Osteoblast (primary cell): ENCODE results near the gene HDHD2. TPM values are rescaled to one million over a fixed set of nuclear protein-coding genes. Genes with fewer than 3 reads are reported as not detected.
A peak's percentile ranks its signal among the peaks of the same experiment; 100 is the strongest.

Experiments
- DNase-seq: peaks from one replicate; pipeline ENCODE4 v3.0.0; 2011; ENCODE audit warnings: low spot score, mixed read lengths; ENCODE audit not compliant: insufficient read length; ENCODE audit errors: missing footprints
- H2AFZ ChIP-seq: 2 replicates; pipeline ENCODE4 v1.6.0; 2011; ENCODE audit warnings: mild to moderate bottlenecking, low read length
- H3K27ac ChIP-seq: 2 replicates; pipeline ENCODE4 v1.5.1; 2011; ENCODE audit warnings: mild to moderate bottlenecking, low read depth, low read length, moderate library complexity
- H3K27me3 ChIP-seq: 2 replicates; pipeline ENCODE4 v1.6.0; 2012; ENCODE audit warnings: mild to moderate bottlenecking, control low read depth, inconsistent platforms, low read length, moderate library complexity; ENCODE audit not compliant: insufficient read depth
- H3K36me3 ChIP-seq: 2 replicates; pipeline ENCODE4 v1.5.1; 2011; ENCODE audit warnings: mild to moderate bottlenecking, low read length, control low read depth, moderate library complexity; ENCODE audit not compliant: insufficient read depth
- H3K4me1 ChIP-seq: 2 replicates; pipeline ENCODE4 v1.5.1; 2011; ENCODE audit warnings: mild to moderate bottlenecking, low read length, control low read depth, moderate library complexity; ENCODE audit not compliant: insufficient read depth
- H3K4me2 ChIP-seq: 2 replicates; pipeline ENCODE4 v1.6.0; 2011; ENCODE audit warnings: mild to moderate bottlenecking, low read length; ENCODE audit not compliant: insufficient read depth
- H3K4me3 ChIP-seq: fragments of 200-600 bp; sonication (generic); 3 replicates; pipeline ENCODE4 v1.5.1; 2012; ENCODE audit warnings: mild to moderate bottlenecking, low read length, inconsistent platforms; ENCODE audit not compliant: insufficient read depth
- H3K79me2 ChIP-seq: 2 replicates; pipeline ENCODE4 v1.6.0; 2012; ENCODE audit warnings: mild to moderate bottlenecking, low read length, control low read depth, inconsistent platforms; ENCODE audit not compliant: insufficient read depth
- H3K9me3 ChIP-seq: 2 replicates; pipeline ENCODE4 v1.5.1; 2011; ENCODE audit warnings: low read depth, low read length, control low read depth
- H4K20me1 ChIP-seq: 2 replicates; pipeline ENCODE4 v1.6.0; 2012; ENCODE audit warnings: mild to moderate bottlenecking, low read length, control low read depth; ENCODE audit not compliant: insufficient read depth
- total RNA-seq: library from RNA; depleted of rRNA; stranded (reverse); fragments of >200 nt; gene quantifications from 2 replicates; pipeline ENCODE4 v1.2.3, GENCODE V29; 2012
- TF ChIP-seq, protein P1 (sequence below): IDR thresholded peaks from 2 replicates; pipeline ENCODE4 v1.5.1; 2011; ENCODE audit warnings: mild to moderate bottlenecking, low read depth, low read length, moderate library complexity; ENCODE audit errors: extremely low read depth

The HDHD2 gene
- total RNA-seq, 1 donor: 17.4 TPM

DNA sequence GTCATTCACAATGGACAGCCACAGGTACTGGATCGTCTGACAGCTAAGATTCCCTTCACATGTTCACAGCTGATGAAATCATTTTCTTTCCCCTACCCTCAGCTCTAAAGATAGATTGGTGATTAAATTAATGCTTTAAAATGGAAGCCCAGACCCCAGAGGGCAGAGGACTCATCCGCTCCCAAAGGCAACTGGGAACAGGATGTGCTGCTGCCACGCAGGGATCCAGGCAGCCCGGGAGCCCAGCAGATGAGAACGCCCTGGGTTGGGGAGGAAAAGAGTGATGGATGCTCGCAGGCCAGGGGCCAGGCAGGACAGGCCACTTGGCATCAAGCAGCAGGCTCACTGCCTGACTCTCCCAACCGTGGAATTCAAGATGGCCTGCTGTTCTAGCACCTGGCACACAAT, 41.3 kb downstream of the HDHD2 start:
- Histone ChIP-seq H3K9me3 (no peaks in the 10 kb centered on the region), H2AFZ (no peak overlapping the region), H3K4me1 (no peaks in the 10 kb centered on the region), H3K36me3 (peaks cover 29% of the 10 kb centered on the region), H3K27me3 (no peaks in the 10 kb centered on the region), H3K4me3 (no peak overlapping the region), H3K4me2 (no peak overlapping the region), H4K20me1 (peaks cover 8% of the 10 kb centered on the region), H3K79me2 (no peaks in the 10 kb centered on the region), H3K27ac (no peak overlapping the region)
- DNase-seq: no peak
- TF ChIP-seq, protein P1, sequence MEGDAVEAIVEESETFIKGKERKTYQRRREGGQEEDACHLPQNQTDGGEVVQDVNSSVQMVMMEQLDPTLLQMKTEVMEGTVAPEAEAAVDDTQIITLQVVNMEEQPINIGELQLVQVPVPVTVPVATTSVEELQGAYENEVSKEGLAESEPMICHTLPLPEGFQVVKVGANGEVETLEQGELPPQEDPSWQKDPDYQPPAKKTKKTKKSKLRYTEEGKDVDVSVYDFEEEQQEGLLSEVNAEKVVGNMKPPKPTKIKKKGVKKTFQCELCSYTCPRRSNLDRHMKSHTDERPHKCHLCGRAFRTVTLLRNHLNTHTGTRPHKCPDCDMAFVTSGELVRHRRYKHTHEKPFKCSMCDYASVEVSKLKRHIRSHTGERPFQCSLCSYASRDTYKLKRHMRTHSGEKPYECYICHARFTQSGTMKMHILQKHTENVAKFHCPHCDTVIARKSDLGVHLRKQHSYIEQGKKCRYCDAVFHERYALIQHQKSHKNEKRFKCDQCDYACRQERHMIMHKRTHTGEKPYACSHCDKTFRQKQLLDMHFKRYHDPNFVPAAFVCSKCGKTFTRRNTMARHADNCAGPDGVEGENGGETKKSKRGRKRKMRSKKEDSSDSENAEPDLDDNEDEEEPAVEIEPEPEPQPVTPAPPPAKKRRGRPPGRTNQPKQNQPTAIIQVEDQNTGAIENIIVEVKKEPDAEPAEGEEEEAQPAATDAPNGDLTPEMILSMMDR: no peak

DNA sequence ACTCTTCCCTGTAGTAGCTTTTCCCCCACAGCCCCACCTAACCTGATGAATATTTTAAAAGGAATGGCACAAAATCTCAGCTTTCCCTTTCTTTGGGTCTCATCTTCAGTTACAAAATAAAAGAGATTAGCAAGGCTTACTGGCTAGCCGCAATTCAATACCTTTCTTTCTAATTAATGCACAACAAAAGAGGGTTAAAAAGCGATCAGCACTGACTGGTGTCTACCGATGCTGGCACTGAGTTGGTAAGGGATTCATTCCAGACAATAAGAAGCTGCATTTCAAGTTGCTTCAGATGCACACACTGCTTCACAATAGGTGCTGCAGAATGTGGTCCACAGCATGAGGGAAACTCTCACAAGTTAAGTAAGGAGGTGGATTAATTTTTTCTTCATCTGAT, 41.9 kb downstream of the HDHD2 start:
- Histone ChIP-seq H3K27me3 (no peaks in the 10 kb centered on the region), H3K4me1 (no peaks in the 10 kb centered on the region), H3K27ac (no peak overlapping the region), H3K4me3 (no peak overlapping the region), H3K79me2 (no peaks in the 10 kb centered on the region), H4K20me1 (peaks cover 4% of the 10 kb centered on the region), H3K36me3 (peaks cover 29% of the 10 kb centered on the region), H2AFZ (no peak overlapping the region), H3K4me2 (no peak overlapping the region), H3K9me3 (no peaks in the 10 kb centered on the region)
- TF ChIP-seq, protein P1: no peak
- DNase-seq: no peak

DNA sequence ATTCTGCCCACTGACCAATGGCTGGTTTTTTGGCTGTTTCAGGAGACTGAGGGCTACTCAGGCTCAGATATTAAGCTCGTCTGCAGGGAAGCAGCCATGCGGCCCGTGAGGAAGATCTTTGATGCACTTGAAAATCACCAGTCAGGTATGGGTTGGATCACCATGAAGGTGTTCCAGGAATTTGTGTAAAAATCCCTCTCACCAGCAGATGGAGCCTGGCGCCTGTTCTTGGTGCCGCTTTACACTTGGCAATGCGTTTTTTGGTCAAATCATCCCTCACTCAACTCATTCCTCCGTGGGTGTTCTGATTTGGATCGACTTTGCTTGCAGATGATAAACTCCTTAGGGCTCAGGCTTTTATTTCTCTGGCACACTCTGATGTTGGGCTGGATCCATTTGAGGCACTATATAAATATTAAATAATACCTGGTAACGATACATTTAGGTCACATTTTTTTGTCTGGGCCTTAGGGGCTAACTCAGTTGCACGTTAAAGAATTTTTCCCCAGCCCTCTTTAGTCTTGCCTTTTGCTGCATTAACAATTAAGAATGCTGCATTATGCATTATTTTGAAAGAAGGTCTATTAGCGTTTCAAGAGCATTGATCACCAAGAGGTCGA, 50.0 kb downstream of the HDHD2 start:
- H3K4me2 ChIP-seq: no peak overlapping the region
- H3K27ac ChIP-seq: no peak overlapping the region
- no peaks in the 10 kb centered on the region for H3K27me3 ChIP-seq
- H3K4me1 ChIP-seq: no peaks in the 10 kb centered on the region
- H3K9me3 ChIP-seq: no peaks in the 10 kb centered on the region
- H4K20me1 ChIP-seq: no peaks in the 10 kb centered on the region
- DNase-seq: peak; percentile 66
- no peak overlapping the region for H2AFZ ChIP-seq
- TF ChIP-seq, protein P1: peak; percentile 86
- no peak overlapping the region for H3K4me3 ChIP-seq
- peaks cover 4% of the 10 kb centered on the region for H3K36me3 ChIP-seq
- no peaks in the 10 kb centered on the region for H3K79me2 ChIP-seq

DNA sequence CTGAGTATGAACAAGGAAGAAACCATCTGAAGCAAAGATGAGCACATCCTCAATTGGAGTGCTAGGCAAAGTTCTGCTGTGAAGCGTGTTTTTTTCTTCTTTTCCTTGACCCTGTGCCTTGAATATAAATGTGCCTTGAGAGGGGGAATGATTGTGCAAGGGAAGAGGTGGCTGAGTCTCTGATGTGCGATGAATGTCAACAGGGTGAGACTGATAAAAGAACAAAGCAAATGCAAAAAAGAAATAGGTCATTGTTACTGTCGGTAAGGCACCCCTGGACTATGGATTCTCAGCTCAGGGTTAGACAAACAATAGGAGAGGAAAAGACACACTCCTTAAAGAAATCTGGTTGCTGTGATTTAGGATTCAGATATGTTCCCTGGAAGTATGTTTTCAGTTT, 54.5 kb downstream of the HDHD2 start:
- Histone ChIP-seq H3K4me2 (no peak overlapping the region), H4K20me1 (no peaks in the 10 kb centered on the region), H2AFZ (no peak overlapping the region), H3K4me1 (no peaks in the 10 kb centered on the region), H3K27me3 (no peaks in the 10 kb centered on the region), H3K36me3 (no peaks in the 10 kb centered on the region), H3K4me3 (no peak overlapping the region), H3K79me2 (no peaks in the 10 kb centered on the region), H3K27ac (no peak overlapping the region), H3K9me3 (no peaks in the 10 kb centered on the region)
- TF ChIP-seq, protein P1: no peak
- DNase-seq: no peak
